Endothelial cell of umbilical vein (primary cell): Measurements from ENCODE around the gene CRTC1.

Experiments
- GATA2 ChIP-seq: IDR thresholded peaks from 2 replicates; pipeline ENCODE4 v1.7.0; 2011; ENCODE audit warnings: low read depth, mild to moderate bottlenecking, moderate library complexity, mixed read lengths, low read length; ENCODE audit not compliant: insufficient read length, insufficient read depth
- JUN ChIP-seq: IDR thresholded peaks from 2 replicates; pipeline ENCODE4 v1.6.1; 2011; ENCODE audit warnings: borderline replicate concordance, low read depth; ENCODE audit not compliant: insufficient read length, insufficient read depth
- POLR2A ChIP-seq: IDR thresholded peaks from 2 replicates; pipeline ENCODE4 v1.6.1; 2012; ENCODE audit warnings: low read depth, mild to moderate bottlenecking, control low read depth, low read length
- POLR2AphosphoS5 ChIP-seq: IDR thresholded peaks from 2 replicates; pipeline ENCODE4 v1.6.1; 2012; ENCODE audit warnings: low read depth, mild to moderate bottlenecking, control low read depth, low read length, moderate library complexity; ENCODE audit not compliant: insufficient read depth
- TF ChIP-seq, protein P1 (sequence below), 2 donors: IDR thresholded peaks; 1 replicate in 1 of 2; 2 replicates in 1 of 2; pipeline ENCODE4 v1.5.1; 2011; ENCODE audit warnings: low read length in 2 of 2, mild to moderate bottlenecking in 2 of 2, moderate library complexity in 2 of 2, control low read depth in 1 of 2, inconsistent platforms in 1 of 2, low read depth in 1 of 2; ENCODE audit not compliant: insufficient read depth in 1 of 2; ENCODE audit errors: extremely low read depth in 1 of 2

DNA sequence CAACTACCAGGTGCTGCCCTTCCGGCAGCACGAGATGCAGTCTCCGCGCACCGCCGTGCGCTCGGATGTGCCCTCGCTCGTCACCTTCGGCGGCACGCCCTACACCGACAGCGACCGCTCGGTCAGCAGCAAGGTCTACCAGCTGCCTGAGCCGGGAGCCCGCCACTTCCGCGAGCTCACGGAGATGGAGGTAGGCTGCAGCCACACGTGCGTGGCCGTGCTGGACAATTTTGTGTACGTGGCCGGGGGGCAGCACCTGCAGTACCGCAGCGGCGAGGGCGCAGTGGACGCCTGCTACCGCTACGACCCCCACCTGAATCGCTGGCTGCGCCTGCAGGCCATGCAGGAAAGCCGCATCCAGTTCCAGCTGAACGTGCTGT, 15.2 kb upstream of the CRTC1 start:
- TF ChIP-seq, protein P1, sequence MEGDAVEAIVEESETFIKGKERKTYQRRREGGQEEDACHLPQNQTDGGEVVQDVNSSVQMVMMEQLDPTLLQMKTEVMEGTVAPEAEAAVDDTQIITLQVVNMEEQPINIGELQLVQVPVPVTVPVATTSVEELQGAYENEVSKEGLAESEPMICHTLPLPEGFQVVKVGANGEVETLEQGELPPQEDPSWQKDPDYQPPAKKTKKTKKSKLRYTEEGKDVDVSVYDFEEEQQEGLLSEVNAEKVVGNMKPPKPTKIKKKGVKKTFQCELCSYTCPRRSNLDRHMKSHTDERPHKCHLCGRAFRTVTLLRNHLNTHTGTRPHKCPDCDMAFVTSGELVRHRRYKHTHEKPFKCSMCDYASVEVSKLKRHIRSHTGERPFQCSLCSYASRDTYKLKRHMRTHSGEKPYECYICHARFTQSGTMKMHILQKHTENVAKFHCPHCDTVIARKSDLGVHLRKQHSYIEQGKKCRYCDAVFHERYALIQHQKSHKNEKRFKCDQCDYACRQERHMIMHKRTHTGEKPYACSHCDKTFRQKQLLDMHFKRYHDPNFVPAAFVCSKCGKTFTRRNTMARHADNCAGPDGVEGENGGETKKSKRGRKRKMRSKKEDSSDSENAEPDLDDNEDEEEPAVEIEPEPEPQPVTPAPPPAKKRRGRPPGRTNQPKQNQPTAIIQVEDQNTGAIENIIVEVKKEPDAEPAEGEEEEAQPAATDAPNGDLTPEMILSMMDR (IDR thresholded peaks at IDR 0.05; ENCODE audit: extremely low read depth in 1 of 2, insufficient read depth in 1 of 2, low read depth in 1 of 2, low read length in 2 of 2), result no peak
- TF ChIP-seq POLR2AphosphoS5 (no peak), POLR2A (no peak), GATA2 (no peak), JUN (no peak)
